Activated naive CD4-positive, alpha-beta T cell treated with anti-CD3 and anti-CD28 coated beads, Interleukin-2, amount 10 ng/mL, durations not matched to agents 7 days and 5 days (primary cell): Measurements from ENCODE around the gene NFATC2.
A peak's percentile ranks its signal among the peaks of the same experiment; 100 is the strongest.

Experiments used
- CTCF ChIA-PET: fragments of 350-600 bp; sonication (Branson Sonifier 250); formaldehyde crosslinking; loops from one replicate; lab custom pipeline; 2021; ENCODE audit warnings: antibody characterized with exemption; lab: Charles Lee
- DNase-seq: peaks from one replicate; pipeline ENCODE4 v3.0.0-alpha.2; 2020
- H3K27ac Mint-ChIP-seq: one replicate; pipeline ENCODE4 v1.8.0; 2021; ENCODE audit warnings: mild to moderate bottlenecking, moderate library complexity, mixed read lengths
- H3K27me3 Mint-ChIP-seq: one replicate; pipeline ENCODE4 v1.8.0; 2021; ENCODE audit warnings: mild to moderate bottlenecking, mixed read lengths
- H3K36me3 Mint-ChIP-seq: one replicate; pipeline ENCODE4 v1.8.0; 2021; ENCODE audit warnings: mixed read lengths
- H3K4me1 Mint-ChIP-seq: one replicate; pipeline ENCODE4 v1.8.0; 2021; ENCODE audit warnings: mixed read lengths
- H3K4me3 Mint-ChIP-seq: one replicate; pipeline ENCODE4 v1.8.0; 2021; ENCODE audit warnings: mild to moderate bottlenecking, moderate library complexity, mixed read lengths
- H3K9me3 Mint-ChIP-seq: one replicate; pipeline ENCODE4 v1.8.0; 2021; ENCODE audit warnings: mixed read lengths

The NFATC2 gene

GRCh38 chr20:51498765-51499540 lies 43.6 kb downstream of the NFATC2 start:
- no peak for DNase-seq
- Mint-ChIP-seq H3K36me3 (peaks cover 55% of the 10 kb centered on the region), H3K4me1 (peaks cover 92% of the 10 kb centered on the region), H3K9me3 (no peaks in the 10 kb centered on the region), H3K27ac (peak overlapping the region; percentile 90), H3K27me3 (no peaks in the 10 kb centered on the region), H3K4me3 (no peak overlapping the region)
- CTCF ChIA-PET: interaction anchor here (1.1 kb wide), 1 partner anchor 42 kb away, joined by 3 read pairs; no protein-coding TSS in a partner anchor

GRCh38 chr20:51497542-51498467 lies 44.7 kb downstream of the NFATC2 start:
- peaks cover 58% of the 10 kb centered on the region for H3K36me3 Mint-ChIP-seq
- CTCF ChIA-PET: no interaction called here
- DNase-seq: peak; percentile 54

DNA sequence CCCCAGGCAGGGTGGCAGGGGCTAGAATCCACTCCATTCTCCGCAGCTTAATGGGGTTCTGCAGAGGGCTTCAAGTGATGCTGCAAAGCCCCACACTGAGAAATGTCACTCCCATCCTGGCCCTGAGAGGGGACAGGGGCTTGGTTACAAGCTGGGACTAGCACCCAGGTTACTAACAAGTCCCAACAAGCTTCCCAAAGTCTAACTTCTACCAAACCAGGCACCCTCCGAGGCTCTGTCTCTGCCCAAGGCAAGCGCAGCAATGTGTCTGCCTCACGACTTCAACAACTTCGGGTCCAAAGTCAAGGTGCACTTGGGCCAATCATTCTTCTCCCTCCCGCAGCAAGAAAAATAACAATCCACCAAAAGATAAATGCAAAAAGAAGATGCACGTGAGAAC lies 45.6 kb downstream of the NFATC2 start:
- Mint-ChIP-seq H3K4me3 (peak overlapping the region; percentile 50), H3K27ac (peak overlapping the region; percentile 90), H3K4me1 (peaks cover 98% of the 10 kb centered on the region), H3K9me3 (no peaks in the 10 kb centered on the region), H3K36me3 (peaks cover 61% of the 10 kb centered on the region), H3K27me3 (no peaks in the 10 kb centered on the region)
- CTCF ChIA-PET: interaction anchor here (0.7 kb wide), 1 partner anchor 46 kb away, joined by 3 read pairs; the partner anchor contains the start of gene NFATC2
- DNase-seq: no peak

More at GRCh38 chr20:51497542-51498467, 44.7 kb downstream of the NFATC2 start:
- Mint-ChIP-seq H3K27ac (peak overlapping the region; percentile 90), H3K27me3 (no peaks in the 10 kb centered on the region), H3K4me3 (peak overlapping the region; percentile 50), H3K4me1 (peaks cover 96% of the 10 kb centered on the region), H3K9me3 (no peaks in the 10 kb centered on the region)

GRCh38 chr20:51495921-51496545 lies 46.5 kb downstream of the NFATC2 start:
- peak overlapping the region; percentile 50 for H3K4me3 Mint-ChIP-seq
- CTCF ChIA-PET: interaction anchor here (0.7 kb wide), 1 partner anchor 47 kb away, joined by 3 read pairs; the partner anchor contains the start of gene NFATC2

DNA sequence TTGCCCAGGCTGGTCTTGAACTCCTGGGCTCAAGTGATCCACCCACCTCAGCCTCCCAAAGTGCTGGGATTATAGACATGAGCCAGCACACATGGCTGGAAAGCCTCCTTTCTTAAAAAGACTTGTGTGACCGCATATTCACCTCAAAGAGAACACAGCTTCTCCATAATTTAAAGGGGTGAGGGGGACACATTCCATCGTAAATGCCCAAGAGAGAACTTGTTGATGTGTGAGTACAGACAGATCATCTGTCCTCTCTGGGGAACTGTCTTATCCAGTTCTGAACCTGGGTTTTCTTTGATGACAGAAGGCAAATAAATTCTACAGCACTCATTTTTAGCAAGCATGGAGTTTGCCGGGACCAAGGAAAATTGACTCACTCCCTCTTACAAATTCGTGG lies 47.2 kb downstream of the NFATC2 start:
- Mint-ChIP-seq H3K4me3 (no peak overlapping the region), H3K27ac (peak overlapping the region; percentile 90), H3K27me3 (no peaks in the 10 kb centered on the region), H3K36me3 (peaks cover 73% of the 10 kb centered on the region), H3K4me1 (peaks cover 99% of the 10 kb centered on the region), H3K9me3 (no peaks in the 10 kb centered on the region)
- no peak for DNase-seq
- CTCF ChIA-PET: no interaction called here

More at GRCh38 chr20:51495921-51496545, 46.5 kb downstream of the NFATC2 start:
- no peaks in the 10 kb centered on the region for H3K27me3 Mint-ChIP-seq
- no peaks in the 10 kb centered on the region for H3K9me3 Mint-ChIP-seq
- DNase-seq: no peak
- H3K27ac Mint-ChIP-seq: peak overlapping the region; percentile 90
- peaks cover 67% of the 10 kb centered on the region for H3K36me3 Mint-ChIP-seq
- H3K4me1 Mint-ChIP-seq: peaks cover 98% of the 10 kb centered on the region

DNA sequence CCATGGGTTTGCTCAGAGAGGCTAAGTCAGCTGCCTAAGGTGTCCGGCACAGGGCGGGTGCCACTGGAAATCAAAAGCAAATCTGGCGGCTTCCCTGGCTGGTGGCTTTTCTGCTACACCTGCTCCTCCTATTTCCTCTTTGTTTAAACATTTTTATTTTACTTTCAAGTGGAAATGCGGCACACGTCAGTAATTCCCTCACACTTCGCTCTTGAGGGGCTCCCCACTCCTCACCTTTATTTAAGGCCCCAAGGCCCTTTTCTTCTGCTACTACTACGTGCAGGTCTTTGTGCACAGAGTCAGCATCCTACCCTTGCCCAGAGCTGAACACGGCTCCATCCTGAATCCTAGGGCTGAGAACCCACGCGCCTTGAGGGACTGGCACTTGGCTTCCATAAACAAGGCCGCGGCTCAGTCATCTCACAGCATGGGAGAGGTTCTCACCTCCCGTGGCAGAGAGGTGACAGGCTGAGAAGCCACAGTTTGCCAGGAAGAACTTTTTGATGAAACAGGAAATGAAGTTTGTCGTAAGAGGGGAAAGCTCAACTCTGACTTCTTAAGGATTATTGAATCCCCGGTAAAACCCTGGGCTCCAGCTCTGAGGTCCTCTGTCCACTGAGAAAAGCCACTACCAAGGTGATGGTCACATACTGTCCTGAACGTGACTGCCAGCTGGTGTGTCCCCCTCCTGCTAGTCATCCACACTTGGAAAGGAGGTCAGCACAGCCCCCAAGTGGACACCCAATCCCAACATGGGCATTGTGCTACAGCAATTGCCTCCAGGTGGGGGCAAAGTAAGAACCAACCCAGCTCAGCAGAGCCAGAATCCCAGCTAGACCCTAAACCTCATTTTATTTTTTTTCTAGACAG lies 48.0 kb downstream of the NFATC2 start:
- no peaks in the 10 kb centered on the region for H3K27me3 Mint-ChIP-seq
- peaks cover 77% of the 10 kb centered on the region for H3K36me3 Mint-ChIP-seq
- H3K27ac Mint-ChIP-seq: peak overlapping the region; percentile 90
- H3K4me1 Mint-ChIP-seq: peaks cover 99% of the 10 kb centered on the region
- CTCF ChIA-PET: interaction anchor here (1.3 to 1.8 kb wide), 3 partner anchors 9 to 108 kb away, joined by 3 to 5 read pairs (median 5); partner anchors contain the start of gene NFATC2
- no peaks in the 10 kb centered on the region for H3K9me3 Mint-ChIP-seq
- peak overlapping the region; percentile 41 for H3K4me3 Mint-ChIP-seq
- DNase-seq: peak; percentile 62

- Mint-ChIP-seq H3K4me1 (peaks cover 97% of the 10 kb centered on the region), H3K27ac (peak overlapping the region; percentile 90), H3K27me3 (no peaks in the 10 kb centered on the region), H3K36me3 (peaks cover 79% of the 10 kb centered on the region), H3K9me3 (no peaks in the 10 kb centered on the region), H3K4me3 (peak overlapping the region; percentile 41)
- CTCF ChIA-PET: interaction anchor here (0.6 to 1.8 kb wide), 4 partner anchors 8 to 49 kb away, joined by 3 to 5 read pairs (median 3); partner anchors contain the start of gene NFATC2
- DNase-seq: no peak
These were observed 49.1 kb downstream of the NFATC2 start for GRCh38 chr20:51493346-51493791.

DNA sequence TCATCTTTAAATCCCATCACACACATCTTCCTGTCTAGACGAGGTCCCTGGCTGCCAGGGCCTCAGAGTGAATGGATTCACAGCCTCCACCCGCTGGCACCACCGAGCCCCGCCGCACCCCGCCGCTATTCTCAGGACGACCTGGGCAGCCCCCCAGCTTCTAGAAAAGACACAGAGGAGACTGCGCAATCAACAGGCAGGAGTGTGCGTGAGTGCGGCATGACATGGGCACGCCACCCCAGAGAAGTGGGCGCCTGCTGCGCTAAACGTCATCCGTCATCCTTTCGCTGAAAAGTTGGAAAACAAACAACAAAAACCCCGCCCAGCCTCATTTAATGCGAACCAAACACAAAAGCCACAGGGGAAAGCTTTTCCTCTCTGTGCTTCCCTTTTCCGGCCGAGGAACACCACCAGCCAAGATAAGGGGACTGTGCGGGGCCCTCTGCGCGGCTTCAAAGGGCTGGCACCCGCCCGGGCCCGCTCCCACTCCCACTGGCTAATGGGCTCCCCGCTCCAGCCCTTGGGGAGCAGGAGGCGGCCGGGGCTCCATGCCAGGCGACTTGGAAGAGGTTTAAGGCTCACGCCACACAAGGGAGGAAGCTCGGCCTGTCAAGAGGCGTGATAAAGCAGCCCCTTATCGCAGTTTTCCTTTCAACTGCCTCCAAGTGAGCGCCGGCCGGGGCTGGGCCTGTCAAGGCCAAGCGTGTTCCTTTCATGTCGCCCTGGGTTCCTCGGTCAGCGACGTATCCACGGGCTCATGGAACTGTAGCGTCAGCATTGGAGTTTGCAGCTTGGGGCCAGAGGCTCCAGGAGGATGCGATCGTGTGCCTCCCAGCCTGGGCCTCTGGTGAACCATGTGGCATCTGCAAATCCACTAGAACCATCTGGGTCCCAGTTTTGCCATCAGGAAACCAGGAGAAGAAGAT lies 50.1 kb downstream of the NFATC2 start:
- H3K36me3 Mint-ChIP-seq: peaks cover 83% of the 10 kb centered on the region
- CTCF ChIA-PET: no interaction called here
- H3K9me3 Mint-ChIP-seq: no peaks in the 10 kb centered on the region
- no peak overlapping the region for H3K27ac Mint-ChIP-seq
- DNase-seq: no peak
- no peaks in the 10 kb centered on the region for H3K27me3 Mint-ChIP-seq
- H3K4me3 Mint-ChIP-seq: no peak overlapping the region
- H3K4me1 Mint-ChIP-seq: peaks cover 95% of the 10 kb centered on the region

GRCh38 chr20:51491393-51491792 lies 51.1 kb downstream of the NFATC2 start:
- peaks cover 88% of the 10 kb centered on the region for H3K36me3 Mint-ChIP-seq
- no peaks in the 10 kb centered on the region for H3K9me3 Mint-ChIP-seq
- DNase-seq: no peak
- H3K27me3 Mint-ChIP-seq: no peaks in the 10 kb centered on the region
- H3K4me3 Mint-ChIP-seq: no peak overlapping the region
- no peak overlapping the region for H3K27ac Mint-ChIP-seq
- CTCF ChIA-PET: no interaction called here
- H3K4me1 Mint-ChIP-seq: peaks cover 92% of the 10 kb centered on the region

GRCh38 chr20:51490635-51491034 lies 51.9 kb downstream of the NFATC2 start:
- no peak overlapping the region for H3K27ac Mint-ChIP-seq
- H3K9me3 Mint-ChIP-seq: no peaks in the 10 kb centered on the region
- H3K27me3 Mint-ChIP-seq: no peaks in the 10 kb centered on the region
- no peak overlapping the region for H3K4me3 Mint-ChIP-seq
- CTCF ChIA-PET: no interaction called here
- peaks cover 88% of the 10 kb centered on the region for H3K36me3 Mint-ChIP-seq
- DNase-seq: no peak
- H3K4me1 Mint-ChIP-seq: peaks cover 92% of the 10 kb centered on the region

- H3K9me3 Mint-ChIP-seq: no peaks in the 10 kb centered on the region
- no peak overlapping the region for H3K4me3 Mint-ChIP-seq
- no peak for DNase-seq
- CTCF ChIA-PET: no interaction called here
- H3K4me1 Mint-ChIP-seq: peaks cover 92% of the 10 kb centered on the region
- peak overlapping the region; percentile 33 for H3K27ac Mint-ChIP-seq
- no peaks in the 10 kb centered on the region for H3K27me3 Mint-ChIP-seq
- H3K36me3 Mint-ChIP-seq: peaks cover 94% of the 10 kb centered on the region
These were observed 52.9 kb downstream of the NFATC2 start for GRCh38 chr20:51489611-51490010.

DNA sequence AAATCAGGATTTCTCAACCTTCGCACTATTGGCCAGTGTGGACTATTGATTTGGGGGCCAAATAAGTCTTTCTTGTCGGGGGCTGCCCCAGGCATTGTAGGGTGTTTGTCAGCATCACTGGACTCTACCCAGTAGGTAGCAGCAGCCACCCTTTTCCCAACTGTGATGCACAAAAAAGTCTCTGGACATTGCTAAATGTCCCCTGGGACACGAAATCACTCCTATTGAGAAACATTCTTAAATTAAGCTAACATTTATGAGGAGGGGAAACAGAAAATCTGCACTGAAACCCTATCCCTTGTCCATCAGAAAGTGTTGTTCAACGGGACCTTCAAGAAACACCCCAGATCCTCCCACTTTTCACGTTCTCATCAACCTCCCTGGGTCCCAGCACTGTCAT lies 54.2 kb downstream of the NFATC2 start:
- Mint-ChIP-seq H3K4me1 (peaks cover 92% of the 10 kb centered on the region), H3K9me3 (no peaks in the 10 kb centered on the region), H3K36me3 (peaks cover 92% of the 10 kb centered on the region), H3K27me3 (no peaks in the 10 kb centered on the region), H3K27ac (peak overlapping the region; percentile 55), H3K4me3 (no peak overlapping the region)
- no peak for DNase-seq
- CTCF ChIA-PET: no interaction called here
